Activated CD8-positive, alpha-beta memory T cell treated with anti-CD3 and anti-CD28 coated beads, Interleukin-2, amount 50 U/mL, for 48 hours (primary cell): Measurements from ENCODE around the gene MLPH.

Experiments used
- DNase-seq: peaks from one replicate; pipeline ENCODE4 v3.0.0-alpha.2; 2020

MLPH gene

DNA sequence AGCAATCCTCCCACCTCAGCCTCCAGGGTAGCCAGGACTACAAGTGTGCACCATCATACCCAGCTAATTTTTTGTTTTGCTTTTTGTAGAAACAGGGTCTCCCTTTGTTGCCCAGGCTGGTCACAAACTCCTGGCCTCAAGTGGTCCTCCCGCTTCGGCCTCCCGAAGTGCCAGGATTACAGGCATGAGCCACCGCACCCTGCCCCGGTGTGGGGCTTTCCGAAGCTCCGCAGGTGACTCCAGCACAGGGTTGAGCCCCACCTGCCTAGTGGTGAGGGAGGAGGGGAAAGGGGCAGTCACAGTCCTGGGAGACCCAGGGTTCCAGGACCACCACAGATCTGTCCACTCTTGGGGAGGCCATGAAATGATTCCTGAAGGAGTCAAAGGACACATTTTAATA, 84.5 kb downstream of the MLPH start:
- no peak for DNase-seq

DNA sequence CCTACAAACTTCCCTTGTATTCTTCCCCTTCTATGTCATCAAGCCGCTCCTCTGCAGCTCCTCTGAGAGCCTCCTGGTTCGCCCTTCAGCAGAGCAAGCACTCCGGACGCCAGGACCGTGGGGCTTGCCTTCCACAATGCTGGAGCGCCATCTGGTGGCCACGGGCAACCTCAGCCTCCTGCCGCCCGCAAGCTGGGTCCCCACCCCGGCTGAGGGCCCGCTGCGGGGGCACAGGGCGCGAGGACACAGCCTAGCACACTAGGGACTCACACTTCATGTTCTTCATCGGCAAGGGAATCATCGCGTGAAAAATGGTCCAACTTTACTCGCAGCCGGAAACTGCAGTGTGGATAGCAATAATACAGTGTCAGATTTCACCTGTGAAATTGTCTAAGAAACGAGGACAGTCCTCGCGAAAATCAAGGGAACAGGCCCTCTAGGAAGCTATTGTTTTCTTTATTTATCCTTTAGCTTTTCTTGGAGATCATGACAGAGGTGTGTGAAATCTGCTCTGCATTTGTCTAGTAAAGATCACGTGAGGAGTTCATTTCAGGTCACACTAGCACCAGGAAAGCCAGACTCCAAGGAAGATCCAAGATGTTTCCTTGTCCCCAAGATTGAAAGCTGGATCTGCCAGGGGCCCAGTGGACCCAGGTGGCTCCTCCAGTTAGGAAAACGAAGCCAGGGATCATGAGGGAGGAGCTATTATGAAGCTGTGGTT, 85.1 kb downstream of the MLPH start:
- DNase-seq = peak; percentile 99

DNA sequence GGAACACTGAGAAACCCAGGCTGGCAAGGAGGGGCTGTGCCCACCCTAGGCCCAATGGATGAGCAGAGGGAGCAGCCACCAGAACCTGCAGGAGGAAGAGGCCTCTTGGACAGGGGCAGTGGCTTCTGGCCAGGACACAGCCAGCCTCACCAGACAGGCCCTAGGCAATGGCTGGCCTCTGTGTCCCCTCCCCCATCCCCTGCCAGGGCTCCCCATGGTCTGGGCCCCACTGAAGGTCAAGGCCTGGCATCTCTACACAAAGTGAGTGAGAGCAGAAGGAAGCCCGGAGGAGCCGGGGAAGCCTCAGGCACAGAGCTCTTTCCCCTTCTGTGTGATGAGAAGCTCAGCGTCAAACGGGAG, 85.7 kb downstream of the MLPH start:
- no peak for DNase-seq

DNA sequence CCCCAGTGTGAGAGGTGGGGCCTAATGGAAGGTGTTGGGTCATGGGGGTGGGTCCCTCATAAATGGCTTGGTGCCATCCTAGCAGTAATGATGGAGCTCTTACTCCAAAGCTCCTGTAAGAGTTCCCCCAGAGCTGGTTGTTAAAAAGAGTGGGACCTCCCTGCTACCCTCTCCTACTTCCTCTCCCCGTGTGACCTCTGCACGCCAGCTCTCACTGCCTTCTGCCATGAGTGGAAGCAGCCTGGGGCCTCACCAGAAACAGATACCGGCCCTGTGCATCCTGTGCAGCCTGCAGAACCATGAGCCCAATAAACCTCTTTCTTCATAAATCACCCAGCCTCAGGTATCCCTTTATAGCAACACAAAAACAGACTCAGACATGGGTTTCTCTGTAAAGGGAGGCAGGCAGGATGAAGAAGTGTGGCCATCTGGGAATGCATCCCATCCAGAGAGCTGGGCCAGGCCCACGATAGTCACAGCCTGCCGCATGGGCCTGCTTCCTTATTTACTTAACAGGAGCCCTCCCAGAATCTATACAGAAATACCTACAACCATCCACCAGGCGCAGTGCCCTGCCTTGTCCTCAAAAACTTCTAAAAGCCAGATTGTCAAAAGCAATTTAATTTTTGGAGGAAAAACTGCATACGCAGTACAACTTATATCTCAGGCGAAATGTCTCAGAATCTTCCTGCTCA, 86.8 kb downstream of the MLPH start:
- no peak for DNase-seq

DNA sequence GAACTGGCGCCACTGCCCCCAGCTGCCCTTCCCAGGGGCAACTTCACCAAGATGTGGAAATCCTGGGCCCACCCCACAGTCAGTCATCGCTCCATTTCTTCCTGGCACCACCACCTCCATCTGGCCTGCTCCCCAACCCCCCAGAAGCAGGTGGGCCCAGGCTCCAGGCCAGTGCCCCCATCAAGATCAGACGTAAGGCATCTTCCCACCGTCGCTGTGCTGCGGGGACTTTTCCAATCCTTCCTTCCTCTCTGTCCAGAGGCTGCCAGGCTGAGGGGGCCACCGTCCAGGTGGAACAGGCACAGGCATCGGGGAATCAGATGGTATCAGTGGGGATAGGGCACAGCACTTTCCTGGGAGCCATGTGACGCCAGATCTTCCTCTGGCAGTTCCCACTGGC, 87.4 kb downstream of the MLPH start:
- DNase-seq = no peak

DNA sequence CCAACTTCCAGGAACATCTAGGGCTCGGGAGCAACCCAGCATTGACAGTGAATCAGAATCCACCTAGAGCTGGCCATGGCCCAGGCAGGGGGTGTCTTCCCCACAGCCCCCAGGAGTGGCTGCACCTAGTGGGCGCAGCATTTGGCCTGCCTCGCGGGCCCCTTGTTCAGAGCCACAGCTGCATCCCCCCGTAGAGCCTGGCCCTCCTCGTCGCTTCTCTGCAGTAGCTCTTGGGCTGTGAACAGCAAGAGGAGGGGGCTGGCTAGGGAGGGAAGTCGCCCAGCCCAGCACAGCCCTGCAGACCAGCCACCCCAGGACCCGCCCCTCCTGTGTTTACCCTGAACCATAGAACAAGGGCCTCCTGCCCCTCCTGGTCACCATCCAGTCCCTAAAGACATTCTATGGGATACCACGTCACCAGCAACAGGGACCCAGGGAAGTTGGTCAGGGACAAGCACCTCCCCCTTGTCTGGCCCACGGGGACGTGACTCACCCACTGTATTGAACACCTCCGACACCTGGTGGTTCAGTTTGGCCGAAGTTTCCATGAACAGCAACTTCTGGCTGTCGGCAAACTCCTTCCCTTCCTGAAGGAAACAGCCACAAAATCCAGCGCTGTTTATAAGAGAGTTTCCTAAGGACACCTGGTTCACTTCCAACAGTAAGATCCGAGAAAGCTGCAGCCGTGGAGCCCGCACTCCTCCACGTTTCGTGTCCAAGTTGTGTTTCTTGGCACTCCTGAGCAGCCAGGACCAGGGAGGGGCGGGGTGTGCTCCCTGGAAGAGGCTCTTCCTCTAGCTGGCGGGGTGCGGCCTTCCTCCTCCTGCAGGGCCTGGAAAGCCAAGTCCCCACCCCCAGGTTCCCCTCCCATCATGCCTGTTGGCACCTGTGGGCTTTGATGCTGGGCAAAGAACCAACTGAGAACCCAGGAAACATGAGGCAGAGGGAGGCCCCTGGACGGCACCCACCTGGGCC, 88.1 kb downstream of the MLPH start:
- no peak for DNase-seq

DNA sequence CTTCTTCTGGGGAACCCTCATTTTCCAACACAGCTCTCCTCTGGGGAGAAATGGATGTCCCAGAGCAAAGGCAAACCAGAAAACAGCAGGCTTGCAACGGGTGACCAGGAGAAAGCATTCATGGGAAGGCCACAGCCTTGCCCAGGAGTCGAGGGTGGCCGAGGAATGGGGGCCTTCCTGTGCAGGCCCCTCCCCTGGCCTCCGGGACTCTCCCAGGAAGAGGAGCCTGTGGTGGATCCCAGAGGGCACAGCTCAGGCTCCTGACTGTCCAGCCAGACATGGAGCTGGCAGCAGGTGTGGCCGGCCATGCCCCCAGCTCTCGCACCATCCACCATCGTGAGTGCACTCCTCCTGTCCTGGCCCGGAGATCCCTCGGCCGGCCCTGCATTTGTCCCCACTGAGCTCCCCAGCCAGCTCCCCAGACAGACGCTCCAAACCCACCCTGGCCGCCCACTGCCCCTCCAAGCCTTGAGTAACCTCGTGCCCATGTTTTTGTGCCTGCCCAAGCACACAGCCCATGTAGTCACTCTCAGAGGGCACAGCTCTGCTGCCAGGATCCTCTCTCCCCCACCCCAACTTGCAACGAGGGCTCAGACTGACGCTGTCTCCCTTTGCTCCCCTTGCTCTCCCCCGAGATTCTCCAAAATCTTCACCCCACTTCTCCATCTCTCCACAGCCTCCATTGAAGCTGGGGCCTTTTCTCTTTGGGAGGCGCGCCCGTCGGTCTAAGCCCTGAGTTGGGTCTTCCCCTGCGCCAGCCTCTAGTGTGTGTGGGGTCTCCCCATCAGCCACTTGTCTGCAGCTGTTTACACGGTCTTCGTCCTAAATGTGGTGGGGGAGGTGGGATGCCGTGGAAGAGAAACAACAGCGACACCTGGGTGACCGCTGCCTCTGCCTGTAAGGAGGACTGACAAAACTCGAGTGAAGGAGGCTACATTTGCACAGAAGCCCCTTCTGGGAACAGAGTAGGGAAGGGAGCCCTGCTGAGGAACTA, 89.1 kb downstream of the MLPH start:
- no peak for DNase-seq

DNA sequence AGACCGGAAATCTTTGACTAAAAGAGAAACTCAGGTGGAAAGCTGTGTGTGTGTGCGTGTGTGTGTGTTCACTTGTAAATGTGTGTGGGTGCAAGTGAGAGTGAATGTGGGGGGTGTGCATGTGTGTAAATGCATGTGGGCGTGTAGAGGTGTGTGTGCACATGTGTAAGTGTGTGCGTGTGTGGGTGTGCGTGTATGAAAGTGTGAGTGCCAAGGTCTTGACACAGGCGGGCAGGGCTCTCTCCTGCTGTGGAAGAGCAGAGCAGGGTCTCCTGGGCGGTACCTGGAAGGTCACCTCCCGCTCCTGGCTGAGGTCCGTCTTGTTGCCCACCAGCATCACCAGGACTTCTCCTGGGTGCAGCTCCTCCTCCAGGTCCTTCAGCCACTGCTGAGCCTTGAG, 89.9 kb downstream of the MLPH start:
- no peak for DNase-seq

DNA sequence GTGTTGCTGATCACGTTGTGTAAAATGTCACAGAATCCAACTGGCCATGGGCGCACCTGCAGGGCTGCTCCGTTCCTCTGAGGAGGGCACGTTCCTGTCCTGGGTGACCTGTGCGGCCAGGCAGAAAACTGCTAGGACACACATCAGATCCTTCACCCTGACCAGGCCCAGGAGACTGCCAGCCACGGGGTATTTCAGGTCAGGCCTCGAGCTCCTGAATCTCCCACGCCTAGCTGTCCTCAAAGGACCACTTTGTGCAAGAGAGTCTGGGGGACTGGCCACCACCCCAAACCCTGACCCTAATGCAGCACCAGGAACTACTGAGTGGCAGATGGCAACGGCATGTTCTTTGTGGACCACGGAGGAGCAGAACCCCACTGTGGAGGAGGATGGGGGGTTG, 90.4 kb downstream of the MLPH start:
- DNase-seq = no peak

DNA sequence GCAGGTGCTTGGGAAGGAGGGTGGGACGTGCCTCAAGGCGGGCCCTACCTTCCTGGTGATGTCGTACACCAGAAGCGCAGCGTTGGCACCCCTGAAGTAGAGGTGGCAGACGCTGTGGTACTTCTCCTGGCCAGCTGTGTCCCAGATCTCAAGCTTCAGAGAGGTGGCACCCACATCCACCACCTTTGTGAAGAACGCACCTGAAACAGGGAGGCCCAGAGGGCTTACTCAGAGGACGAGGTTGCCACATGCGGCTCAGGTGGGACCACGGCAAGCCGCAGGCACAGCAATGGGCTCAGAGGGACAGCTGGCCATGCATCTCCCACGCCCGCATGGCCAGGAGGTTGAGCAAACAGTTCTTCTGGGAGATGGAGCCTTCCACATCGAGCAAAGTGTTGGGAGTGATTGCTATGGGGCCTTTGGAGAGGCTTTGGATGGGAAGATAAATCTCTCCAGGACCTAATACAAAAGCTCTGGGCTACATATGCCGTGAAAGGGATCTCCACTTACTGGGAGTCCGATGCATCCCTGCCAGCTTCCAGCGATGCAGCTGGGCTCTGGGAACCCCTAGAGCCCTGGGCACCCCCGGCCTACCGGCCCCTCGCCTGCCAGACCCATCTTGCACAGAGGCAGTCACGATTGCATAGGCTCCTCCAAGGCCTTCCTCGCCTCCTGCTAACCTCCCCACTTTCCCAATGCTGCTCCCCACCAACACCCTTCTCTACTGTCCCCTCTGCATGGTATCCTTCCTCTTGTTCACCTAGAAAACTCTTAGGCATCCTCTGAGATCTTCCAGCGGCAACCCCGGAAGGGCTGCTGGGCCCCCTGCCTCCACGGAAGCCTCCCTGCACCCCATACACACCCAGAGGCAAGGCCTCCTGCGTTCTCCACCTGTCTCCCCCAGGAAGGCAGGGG, 91.2 kb downstream of the MLPH start:
- DNase-seq = no peak

DNA sequence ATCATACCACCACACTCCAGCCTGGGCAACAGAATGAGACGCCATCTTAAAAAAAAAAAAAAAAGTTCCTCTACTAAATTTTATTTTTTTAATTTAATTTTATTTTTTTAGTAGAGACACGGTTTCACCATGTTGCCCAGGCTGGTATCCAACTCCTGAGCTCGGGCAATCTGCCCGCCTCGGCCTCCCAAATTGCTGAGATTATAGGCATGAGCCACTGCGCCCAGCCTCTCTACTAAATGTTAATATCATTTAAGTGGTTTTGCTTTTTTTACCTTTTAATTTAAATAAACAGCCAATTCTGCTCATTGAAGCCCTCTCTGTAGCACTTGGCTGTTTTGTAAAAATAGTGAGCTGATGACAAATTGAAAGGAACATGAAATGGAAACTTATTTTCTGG, 94.3 kb downstream of the MLPH start:
- no peak for DNase-seq

DNA sequence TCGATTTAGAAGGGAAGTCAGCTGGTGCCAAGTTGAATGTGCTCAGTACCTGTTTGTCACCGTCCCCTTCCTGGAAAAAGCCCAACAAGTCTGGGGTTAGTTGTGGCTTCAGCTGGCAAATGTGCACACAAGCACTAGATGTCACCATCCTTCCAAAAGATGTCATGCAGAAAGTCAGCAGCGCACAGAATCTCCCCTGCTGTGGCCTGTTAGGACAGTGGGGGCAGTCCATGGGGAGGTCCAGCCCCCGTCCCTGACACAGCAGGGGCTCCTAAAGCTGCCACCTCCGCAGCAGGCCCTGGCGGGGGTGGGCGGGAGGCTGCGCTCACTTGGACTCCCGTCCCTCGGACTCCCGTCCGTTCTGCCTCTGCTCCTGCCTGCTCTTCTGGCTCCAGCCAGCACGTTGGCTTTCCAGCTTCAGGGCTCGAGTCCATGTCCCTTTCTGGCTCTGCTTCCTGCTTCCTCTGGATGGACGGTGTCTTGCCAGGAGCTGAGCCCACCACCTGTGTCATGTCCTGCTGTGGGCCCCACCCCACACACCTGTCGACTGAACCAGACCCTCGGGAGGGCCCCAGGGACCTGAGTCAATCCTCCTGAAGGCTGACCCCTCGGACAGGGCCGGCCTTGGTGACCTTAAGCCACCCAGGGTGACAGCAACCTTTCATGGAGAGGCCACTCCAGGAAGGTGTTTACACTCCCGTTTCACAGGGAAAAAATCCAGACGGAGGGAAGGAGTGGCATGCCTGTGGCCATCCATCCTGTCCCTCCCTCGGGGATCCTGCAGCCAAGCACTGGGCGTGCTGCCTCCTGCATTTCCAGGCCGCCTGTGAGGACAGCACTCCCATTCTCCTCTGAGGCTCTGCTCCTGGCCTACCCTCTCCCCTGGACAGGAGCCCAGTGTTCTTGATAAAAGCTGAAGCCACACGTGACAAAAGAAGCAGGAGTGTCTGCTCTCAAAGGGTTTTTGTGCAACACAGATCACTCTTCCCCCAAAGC, 95.0 kb downstream of the MLPH start:
- DNase-seq = peak; percentile 69

DNA sequence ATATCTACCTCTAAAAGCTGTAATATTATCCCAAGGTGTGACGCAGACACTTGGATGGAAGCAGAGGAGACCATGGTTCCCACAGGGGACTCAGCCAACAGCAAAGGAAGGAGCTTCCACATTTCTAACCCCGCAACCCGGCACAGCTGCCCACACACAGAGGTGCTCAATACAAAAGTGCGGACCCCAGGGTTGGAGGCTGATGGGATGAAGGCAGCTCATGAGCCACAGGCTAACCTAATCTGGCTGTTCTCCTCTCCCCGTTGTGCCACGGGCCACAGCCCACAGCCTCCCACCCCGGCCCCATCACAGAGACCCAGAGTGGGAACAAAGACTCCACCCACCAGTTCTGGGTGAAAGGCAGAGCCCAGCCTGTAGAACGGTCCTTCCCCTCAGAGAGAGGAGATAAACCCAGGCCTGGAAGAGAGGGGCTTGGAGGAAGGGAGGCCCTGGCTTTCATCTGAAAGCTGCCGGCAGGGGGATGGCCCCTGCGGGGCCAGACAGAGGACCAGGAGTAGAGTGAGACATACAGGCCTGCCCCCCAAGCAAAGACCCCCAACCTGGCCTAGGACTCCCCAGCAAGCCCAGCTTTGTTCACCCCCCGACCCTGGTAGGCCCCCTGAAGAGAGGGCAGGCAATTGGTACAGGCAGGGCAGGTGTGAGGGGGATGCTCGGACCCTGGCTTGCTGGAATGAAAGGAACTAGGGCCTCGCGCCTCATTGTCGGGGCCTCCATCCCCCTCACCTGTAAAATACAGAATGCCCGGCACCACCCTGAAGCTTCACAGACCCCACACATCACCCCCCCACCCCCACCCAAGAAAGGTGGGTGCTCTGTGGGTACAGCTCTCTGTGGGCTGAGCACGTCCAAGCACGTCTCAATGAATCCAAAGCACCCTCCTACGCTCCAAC, 96.6 kb downstream of the MLPH start:
- no peak for DNase-seq

DNA sequence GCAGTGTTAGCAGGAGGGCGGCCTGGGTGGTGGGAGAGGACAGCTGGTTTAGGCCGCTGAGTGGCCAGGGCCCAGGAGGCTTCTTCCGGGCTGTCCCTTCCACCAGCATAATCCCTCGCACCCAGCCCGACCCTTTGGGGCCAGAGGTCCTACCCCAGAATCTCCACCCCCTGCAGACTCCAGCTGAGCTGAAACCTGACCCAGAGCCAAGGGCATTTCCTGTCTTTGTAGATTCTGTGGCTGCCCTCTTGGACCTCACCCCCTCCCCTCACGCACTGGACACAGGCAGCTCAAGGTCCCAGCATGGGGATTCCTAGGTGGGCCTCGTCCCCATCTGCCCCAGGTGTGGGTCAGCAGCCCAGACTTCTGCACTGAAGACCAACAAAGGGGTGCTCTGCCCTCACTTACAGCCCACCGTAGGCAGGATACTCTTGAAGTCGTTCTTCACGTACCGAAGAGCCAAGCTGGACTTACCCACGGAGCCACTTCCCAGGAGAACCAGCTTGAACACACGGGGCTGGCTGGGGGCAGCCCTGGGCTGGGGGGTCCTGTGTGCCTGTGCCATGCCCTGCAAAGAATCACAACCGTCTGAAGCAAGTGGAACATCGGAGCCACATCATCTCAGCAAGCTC, 98.7 kb downstream of the MLPH start:
- DNase-seq = no peak

DNA sequence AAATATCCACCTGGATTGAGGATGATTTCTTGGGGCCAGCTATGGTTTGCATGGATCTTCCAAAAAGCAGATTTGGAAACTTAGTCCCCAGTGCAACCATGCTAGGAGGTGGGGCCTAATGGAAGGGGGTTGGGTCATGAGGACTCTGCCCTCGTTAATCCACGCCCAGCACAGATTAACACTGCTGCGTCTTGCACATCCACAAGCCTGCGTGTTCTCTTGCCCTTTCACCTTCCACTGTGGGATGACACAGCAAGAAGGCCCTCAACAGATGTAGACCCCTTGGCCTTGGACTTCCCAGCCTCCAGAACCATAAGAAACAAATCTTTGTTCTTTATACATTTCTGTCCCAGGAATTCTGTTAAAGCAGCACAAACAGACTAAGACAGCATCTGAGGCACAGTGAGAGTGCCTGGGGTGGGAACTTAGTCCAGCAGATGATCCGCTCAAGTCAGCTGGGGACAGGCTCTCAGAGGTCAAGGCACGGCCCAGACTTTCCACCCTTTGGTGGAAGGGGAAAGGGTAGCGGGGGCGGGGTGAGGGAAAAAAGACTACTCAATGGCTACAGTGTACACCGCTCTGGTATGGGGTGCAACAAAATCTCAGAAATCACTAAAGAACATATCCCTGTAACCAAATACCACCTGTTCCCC, 101.1 kb downstream of the MLPH start:
- DNase-seq = no peak

DNA sequence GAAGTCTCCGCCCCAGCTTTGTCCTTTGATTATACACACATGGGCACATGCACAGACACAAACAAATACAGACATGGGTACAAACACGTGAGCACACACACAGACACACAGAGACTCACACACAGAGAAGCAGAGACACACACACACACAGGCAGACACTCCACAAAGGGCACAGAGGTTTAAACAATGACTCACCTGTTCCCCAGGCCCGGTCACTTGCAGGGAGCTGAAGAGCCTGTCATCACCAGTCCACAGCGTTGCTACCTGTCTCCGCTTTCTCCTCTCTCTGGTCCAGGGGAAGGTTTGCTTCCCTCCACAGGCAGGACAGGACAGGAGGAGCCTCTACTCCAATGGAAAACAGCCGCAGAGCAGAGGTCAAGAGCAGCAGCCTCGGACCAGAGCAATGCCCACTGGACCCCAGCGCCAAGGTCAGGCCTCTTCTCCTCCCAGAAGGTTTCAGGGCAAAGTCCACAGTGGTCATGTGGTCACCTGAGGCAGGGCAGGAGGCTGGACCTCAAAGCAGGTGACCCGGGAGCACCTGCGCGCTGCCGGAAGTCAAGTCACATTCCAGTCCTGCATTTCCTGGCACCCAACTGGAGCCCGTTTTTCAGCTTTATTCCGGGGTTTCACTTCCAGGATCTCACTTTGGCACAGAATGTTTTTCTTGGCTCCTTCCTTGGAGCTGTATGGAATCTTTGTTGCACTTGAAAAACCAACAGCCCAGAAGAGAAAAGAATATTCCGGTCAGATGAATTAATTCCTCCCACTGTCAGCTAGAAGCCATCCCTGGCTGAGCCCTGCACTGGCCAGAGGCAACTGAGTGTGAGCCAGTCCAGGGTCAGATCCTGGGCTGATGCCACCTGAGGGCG, 103.5 kb downstream of the MLPH start, which contains the start of gene RAB17:
RAB17 (minus strand) TSS at position 463 of the 869 bp plus-strand sequence. CDS start 4,580 bp downstream, outside the sequence.
- no peak for DNase-seq
